Stomach (tissue), 4 donors: ENCODE data around the gene CYP1A2.

Source experiments
- POLR2A ChIP-seq, 4 donors: fragments of 450-650 bp; IDR thresholded peaks; one replicate each; pipeline ENCODE4 v1.6.1; 2016; ENCODE audit warnings: antibody characterized with exemption in 4 of 4, control low read depth in 2 of 4, mild to moderate bottlenecking in 1 of 4, moderate library complexity in 1 of 4
- TF ChIP-seq, protein P1 (sequence below), 7 experiments: fragments of 450-650 bp in 4 of 7; fragments of 200-600 bp in 3 of 7; sonication (generic) in 3 of 7; IDR thresholded peaks; one replicate each; pipeline ENCODE4 v1.5.1; 2016 to 2019; ENCODE audit warnings: antibody characterized with exemption in 7 of 7, control low read depth in 2 of 7, mild to moderate bottlenecking in 1 of 7

GRCh38 chr15:74799255-74799855, 50.7 kb downstream of the CYP1A2 start:
- TF ChIP-seq, protein P1, sequence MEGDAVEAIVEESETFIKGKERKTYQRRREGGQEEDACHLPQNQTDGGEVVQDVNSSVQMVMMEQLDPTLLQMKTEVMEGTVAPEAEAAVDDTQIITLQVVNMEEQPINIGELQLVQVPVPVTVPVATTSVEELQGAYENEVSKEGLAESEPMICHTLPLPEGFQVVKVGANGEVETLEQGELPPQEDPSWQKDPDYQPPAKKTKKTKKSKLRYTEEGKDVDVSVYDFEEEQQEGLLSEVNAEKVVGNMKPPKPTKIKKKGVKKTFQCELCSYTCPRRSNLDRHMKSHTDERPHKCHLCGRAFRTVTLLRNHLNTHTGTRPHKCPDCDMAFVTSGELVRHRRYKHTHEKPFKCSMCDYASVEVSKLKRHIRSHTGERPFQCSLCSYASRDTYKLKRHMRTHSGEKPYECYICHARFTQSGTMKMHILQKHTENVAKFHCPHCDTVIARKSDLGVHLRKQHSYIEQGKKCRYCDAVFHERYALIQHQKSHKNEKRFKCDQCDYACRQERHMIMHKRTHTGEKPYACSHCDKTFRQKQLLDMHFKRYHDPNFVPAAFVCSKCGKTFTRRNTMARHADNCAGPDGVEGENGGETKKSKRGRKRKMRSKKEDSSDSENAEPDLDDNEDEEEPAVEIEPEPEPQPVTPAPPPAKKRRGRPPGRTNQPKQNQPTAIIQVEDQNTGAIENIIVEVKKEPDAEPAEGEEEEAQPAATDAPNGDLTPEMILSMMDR (IDR thresholded peaks at IDR 0.05) = no peak
- no peak for TF ChIP-seq POLR2A (IDR thresholded peaks at IDR 0.05)
